ENCODE measurements around the gene KCNH5.

- no peak for TF ChIP-seq CTCF (conservative IDR thresholded peaks at IDR 0.05)
- no peak for TF ChIP-seq ZFX (IDR thresholded peaks at IDR 0.05)
Observed at GRCh38 chr14:62921466-62921865, 123.8 kb downstream of the KCNH5 start.

All from C4-2B (cell line).